Breast epithelium (tissue), 4 donors: ENCODE measurements around the gene ARSK. TPM values are rescaled to one million over a fixed set of nuclear protein-coding genes. Genes with fewer than 3 reads are reported as not detected.

Source experiments
- DNase-seq, 2 donors: peaks; one replicate each; pipeline ENCODE4 v3.0.0-alpha.2; 2019; ENCODE audit warnings: low spot score in 2 of 2
- H3K27ac ChIP-seq, 2 donors: fragments of 200-600 bp; sonication (generic) in 1 of 2; one replicate each; pipeline ENCODE4 v1.5.1; 2016 to 2019; ENCODE audit warnings: mild to moderate bottlenecking in 1 of 2
- H3K27me3 ChIP-seq, 2 donors: fragments of 200-600 bp; sonication (generic) in 1 of 2; one replicate each; pipeline versions ENCODE4 v1.5.1 to v1.6.0; 2017 to 2019; ENCODE audit warnings: control low read depth in 1 of 2, mild to moderate bottlenecking in 1 of 2
- H3K36me3 ChIP-seq: fragments of 200-600 bp; one replicate; pipeline ENCODE4 v1.5.1; 2019
- H3K4me1 ChIP-seq, 2 donors: fragments of 200-600 bp; sonication (generic); one replicate each; pipeline ENCODE4 v1.5.1; 2016 to 2019; ENCODE audit warnings: control low read depth in 1 of 2
- H3K4me3 ChIP-seq, 3 donors: fragments of 200-600 bp; sonication (generic); 1 replicate in 2 of 3; 2 replicates in 1 of 3; pipeline ENCODE4 v1.5.1; 2016 to 2019; ENCODE audit warnings: mild to moderate bottlenecking in 3 of 3, moderate library complexity in 2 of 3
- H3K9me3 ChIP-seq, 2 donors: fragments of 200-600 bp; sonication (generic) in 1 of 2; one replicate each; pipeline ENCODE4 v1.5.1; 2016 to 2019; ENCODE audit warnings: control low read depth in 1 of 2
- POLR2A ChIP-seq: fragments of 450-650 bp; IDR thresholded peaks from one replicate; pipeline ENCODE4 v1.6.1; 2016; ENCODE audit warnings: antibody characterized with exemption, mild to moderate bottlenecking, moderate library complexity
- POLR2AphosphoS5 ChIP-seq, 3 donors: sonication (generic); formaldehyde crosslinking; IDR thresholded peaks; one replicate each; pipeline ENCODE4 v1.6.1; 2017; ENCODE audit warnings: antibody characterized with exemption in 3 of 3
- intact Hi-C: fragments of 100-400 bp; cut with DNase I; formaldehyde crosslinking; loops from one replicate; pipeline ENCODE4 v1.15.1; 2023; ENCODE audit warnings: low total_unique reads
- total RNA-seq, 3 donors: library from RNA; depleted of rRNA; stranded (reverse); fragments of >200 nt; gene quantifications; one replicate each; pipeline ENCODE4 v1.1.0, GENCODE V29; 2016
- TF ChIP-seq, protein P1 (sequence below), 3 donors: fragments of 450-650 bp; IDR thresholded peaks; one replicate each; pipeline ENCODE4 v1.5.1; 2016 to 2017; ENCODE audit warnings: antibody characterized with exemption in 3 of 3, mild to moderate bottlenecking in 3 of 3, moderate library complexity in 3 of 3

ARSK gene
- total RNA-seq, 3 donors from 2014 or later: 9.5 to 11.4 (median 10.1) TPM

DNA sequence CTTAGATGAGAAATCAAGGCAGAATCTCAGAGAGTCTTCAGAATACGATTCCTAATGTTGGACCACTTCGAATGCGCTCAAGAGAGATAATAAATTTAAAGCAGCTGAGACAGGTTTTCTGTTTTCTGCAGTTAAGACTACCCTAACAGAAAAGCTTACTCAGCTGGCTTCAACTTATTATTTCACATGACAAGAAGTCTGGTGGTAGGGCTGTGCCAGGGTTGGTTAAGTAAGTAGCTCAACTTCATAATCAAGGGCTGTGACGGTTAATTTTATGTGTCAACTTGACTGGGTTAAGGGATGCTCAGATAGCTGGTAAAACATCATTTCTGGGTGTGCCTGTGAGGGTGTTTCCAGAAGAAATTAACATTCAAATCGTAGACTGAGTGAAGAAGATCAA lies 68.8 kb downstream of the ARSK start:
- no peaks in the 10 kb centered on the region for H3K9me3 ChIP-seq
- no peaks in the 10 kb centered on the region for H3K36me3 ChIP-seq
- H3K27ac ChIP-seq: no peak overlapping the region
- H3K4me3 ChIP-seq: no peak overlapping the region
- no peaks in the 10 kb centered on the region for H3K27me3 ChIP-seq
- H3K4me1 ChIP-seq: peaks cover 0 to 4% of the 10 kb centered on the region in 2 donors
- no peak for DNase-seq
- TF ChIP-seq, protein P1, sequence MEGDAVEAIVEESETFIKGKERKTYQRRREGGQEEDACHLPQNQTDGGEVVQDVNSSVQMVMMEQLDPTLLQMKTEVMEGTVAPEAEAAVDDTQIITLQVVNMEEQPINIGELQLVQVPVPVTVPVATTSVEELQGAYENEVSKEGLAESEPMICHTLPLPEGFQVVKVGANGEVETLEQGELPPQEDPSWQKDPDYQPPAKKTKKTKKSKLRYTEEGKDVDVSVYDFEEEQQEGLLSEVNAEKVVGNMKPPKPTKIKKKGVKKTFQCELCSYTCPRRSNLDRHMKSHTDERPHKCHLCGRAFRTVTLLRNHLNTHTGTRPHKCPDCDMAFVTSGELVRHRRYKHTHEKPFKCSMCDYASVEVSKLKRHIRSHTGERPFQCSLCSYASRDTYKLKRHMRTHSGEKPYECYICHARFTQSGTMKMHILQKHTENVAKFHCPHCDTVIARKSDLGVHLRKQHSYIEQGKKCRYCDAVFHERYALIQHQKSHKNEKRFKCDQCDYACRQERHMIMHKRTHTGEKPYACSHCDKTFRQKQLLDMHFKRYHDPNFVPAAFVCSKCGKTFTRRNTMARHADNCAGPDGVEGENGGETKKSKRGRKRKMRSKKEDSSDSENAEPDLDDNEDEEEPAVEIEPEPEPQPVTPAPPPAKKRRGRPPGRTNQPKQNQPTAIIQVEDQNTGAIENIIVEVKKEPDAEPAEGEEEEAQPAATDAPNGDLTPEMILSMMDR (IDR thresholded peaks at IDR 0.05): no peak
- no peak for TF ChIP-seq POLR2AphosphoS5 (IDR thresholded peaks at IDR 0.05)
- no peak for TF ChIP-seq POLR2A
- intact Hi-C loops: no loop called here

DNA sequence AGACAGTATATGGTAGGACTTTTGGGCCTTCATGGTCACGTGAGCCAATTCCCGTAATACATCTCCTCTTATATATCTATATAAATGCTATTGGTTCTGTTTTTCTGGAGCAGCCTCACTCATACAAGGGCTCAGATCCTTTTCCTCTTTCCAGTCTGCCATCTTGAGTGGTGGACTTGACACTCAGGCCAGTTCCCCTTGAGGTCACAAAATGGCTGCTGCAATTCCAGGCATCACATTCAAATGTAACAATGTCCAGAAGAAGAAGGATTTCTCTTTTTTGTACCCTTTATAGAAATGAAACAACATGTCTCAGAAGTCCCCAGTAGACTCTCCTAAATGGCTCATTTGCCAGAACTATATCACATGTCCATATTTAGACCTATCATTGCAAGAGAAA lies 69.5 kb downstream of the ARSK start:
- H3K27me3 ChIP-seq: no peaks in the 10 kb centered on the region

DNA sequence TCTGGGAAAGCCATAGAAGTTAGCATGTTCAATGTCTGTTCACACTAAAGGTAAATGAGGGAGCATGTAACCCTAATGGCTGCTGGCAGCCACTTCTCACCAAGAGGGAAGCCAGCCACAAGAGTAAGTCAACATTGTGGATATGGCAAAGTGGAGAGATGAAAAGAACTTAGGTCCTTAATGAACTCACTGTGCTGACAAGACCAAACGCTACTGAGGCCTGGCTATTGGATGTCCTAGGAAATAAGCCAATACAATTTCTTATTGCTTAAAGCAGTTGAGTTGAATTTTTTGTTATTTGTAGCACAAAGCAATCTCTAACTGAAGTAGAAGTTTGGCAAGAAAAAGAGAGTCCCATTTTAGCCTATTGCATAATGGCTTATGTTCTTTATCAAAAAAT lies 71.8 kb downstream of the ARSK start:
- H3K4me3 ChIP-seq: no peak overlapping the region
- TF ChIP-seq POLR2A: no peak
- no peak for TF ChIP-seq POLR2AphosphoS5 (IDR thresholded peaks at IDR 0.05)
- TF ChIP-seq, protein P1 (IDR thresholded peaks at IDR 0.05): no peak
- no peak overlapping the region for H3K27ac ChIP-seq
- intact Hi-C loops: no loop called here
- H3K36me3 ChIP-seq: no peaks in the 10 kb centered on the region
- no peaks in the 10 kb centered on the region for H3K9me3 ChIP-seq
- no peak for DNase-seq
- H3K4me1 ChIP-seq: no peaks in the 10 kb centered on the region
- H3K27me3 ChIP-seq: no peaks in the 10 kb centered on the region

More for the DNA sequence above, 69.5 kb downstream of the ARSK start:
- H3K4me3 ChIP-seq: no peak overlapping the region
- no peak for TF ChIP-seq POLR2AphosphoS5 (IDR thresholded peaks at IDR 0.05)
- TF ChIP-seq, protein P1 (IDR thresholded peaks at IDR 0.05): no peak
- no peak for TF ChIP-seq POLR2A
- intact Hi-C loops: no loop called here
- no peak for DNase-seq
- H3K36me3 ChIP-seq: no peaks in the 10 kb centered on the region
- H3K9me3 ChIP-seq: no peaks in the 10 kb centered on the region
- H3K4me1 ChIP-seq: peaks cover 0 to 4% of the 10 kb centered on the region in 2 donors
- H3K27ac ChIP-seq: no peak overlapping the region

DNA sequence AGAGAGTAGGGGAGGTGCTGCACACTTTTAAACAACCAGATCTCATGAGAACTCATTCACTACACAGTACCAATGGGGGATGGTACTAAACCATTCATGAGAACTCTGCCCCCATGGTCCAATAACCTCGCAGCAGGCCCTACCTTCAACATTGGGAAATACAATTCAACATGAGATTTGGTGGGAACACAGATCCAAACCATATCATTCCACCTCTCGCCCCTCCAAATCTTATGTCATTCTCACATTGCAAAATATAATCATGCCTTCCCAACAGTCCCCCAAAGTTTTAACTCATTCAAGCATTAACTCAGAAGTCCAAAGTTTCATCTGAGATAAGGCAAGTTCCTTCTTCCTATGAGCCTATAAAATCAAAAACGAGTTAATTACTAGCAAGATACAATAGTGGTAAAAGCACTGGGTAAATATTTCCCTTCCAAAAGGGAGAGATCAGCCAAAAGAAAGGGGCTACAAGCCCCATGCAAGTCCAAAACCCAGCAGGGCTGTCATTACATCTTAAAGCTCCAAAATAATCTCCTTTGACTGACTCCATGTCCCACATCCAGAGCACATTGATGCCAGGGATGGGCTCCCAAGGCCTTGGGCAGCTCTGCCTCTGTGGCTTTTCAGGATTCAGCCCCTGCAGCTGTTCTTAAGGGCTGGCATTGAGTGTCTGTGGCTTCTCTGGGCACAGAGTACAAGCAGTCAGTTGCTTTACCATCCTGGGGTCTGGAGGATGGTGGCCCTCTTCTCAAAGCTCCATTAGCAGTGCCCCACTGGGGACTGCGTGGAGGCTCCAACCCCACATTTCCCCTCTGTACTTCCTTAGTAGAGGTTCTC lies 73.3 kb downstream of the ARSK start:
- H3K27ac ChIP-seq: no peak overlapping the region

DNA sequence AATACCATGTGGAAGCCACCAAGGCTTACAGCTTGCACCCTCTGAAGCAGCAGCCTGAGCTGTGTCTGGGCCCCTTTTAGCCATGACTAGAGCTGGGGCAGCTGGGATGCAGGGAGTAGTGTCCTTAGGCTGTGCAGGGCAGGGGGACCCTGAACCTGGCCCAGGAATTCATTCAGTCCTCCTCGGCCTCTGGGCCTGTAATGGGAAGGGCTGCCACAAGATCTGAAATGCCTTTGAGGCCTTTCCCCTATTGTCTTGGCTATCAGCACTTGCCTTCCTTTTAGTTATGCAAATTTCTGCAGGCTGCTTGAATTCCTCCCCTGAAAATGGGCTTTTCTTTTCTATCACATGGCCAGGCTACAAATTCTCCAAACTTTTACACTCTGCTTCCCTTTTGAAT lies 74.0 kb downstream of the ARSK start:
- TF ChIP-seq POLR2AphosphoS5 (IDR thresholded peaks at IDR 0.05): no peak
- no peak for TF ChIP-seq POLR2A
- TF ChIP-seq, protein P1 (IDR thresholded peaks at IDR 0.05): no peak
- Histone ChIP-seq H3K4me1 (no peaks in the 10 kb centered on the region), H3K4me3 (no peak overlapping the region), H3K27me3 (no peaks in the 10 kb centered on the region), H3K9me3 (no peaks in the 10 kb centered on the region), H3K36me3 (no peaks in the 10 kb centered on the region), H3K27ac (no peak overlapping the region)
- no peak for DNase-seq
- intact Hi-C loops: no loop called here

More for the DNA sequence above, 73.3 kb downstream of the ARSK start:
- Histone ChIP-seq H3K27me3 (no peaks in the 10 kb centered on the region), H3K4me3 (no peak overlapping the region), H3K36me3 (no peaks in the 10 kb centered on the region), H3K4me1 (no peaks in the 10 kb centered on the region), H3K9me3 (no peaks in the 10 kb centered on the region)
- intact Hi-C loops: no loop called here
- TF ChIP-seq, protein P1 (IDR thresholded peaks at IDR 0.05): no peak
- TF ChIP-seq POLR2A: no peak
- TF ChIP-seq POLR2AphosphoS5 (IDR thresholded peaks at IDR 0.05): no peak
- DNase-seq: no peak
